GM12864 (cell line): ENCODE data around the gene KCNQ1.

ENCODE experiments used
- DNase-seq: peaks from one replicate; pipeline ENCODE4 v3.0.0-alpha.2; 2011; ENCODE audit warnings: low read depth
- H3K4me3 ChIP-seq: 2 replicates; pipeline ENCODE4 v1.5.1; 2011; ENCODE audit warnings: mild to moderate bottlenecking, low read depth, low read length, control low read depth
- TF ChIP-seq, protein P1 (sequence below): IDR thresholded peaks from 2 replicates; pipeline ENCODE4 v1.5.1; 2011; ENCODE audit warnings: low read depth, mild to moderate bottlenecking, moderate library complexity, low read length, control low read depth, inconsistent platforms; ENCODE audit errors: missing control alignments

KCNQ1 gene

GRCh38 chr11:2415601-2416380 is 29.0 kb upstream of the KCNQ1 start:
- TF ChIP-seq, protein P1, sequence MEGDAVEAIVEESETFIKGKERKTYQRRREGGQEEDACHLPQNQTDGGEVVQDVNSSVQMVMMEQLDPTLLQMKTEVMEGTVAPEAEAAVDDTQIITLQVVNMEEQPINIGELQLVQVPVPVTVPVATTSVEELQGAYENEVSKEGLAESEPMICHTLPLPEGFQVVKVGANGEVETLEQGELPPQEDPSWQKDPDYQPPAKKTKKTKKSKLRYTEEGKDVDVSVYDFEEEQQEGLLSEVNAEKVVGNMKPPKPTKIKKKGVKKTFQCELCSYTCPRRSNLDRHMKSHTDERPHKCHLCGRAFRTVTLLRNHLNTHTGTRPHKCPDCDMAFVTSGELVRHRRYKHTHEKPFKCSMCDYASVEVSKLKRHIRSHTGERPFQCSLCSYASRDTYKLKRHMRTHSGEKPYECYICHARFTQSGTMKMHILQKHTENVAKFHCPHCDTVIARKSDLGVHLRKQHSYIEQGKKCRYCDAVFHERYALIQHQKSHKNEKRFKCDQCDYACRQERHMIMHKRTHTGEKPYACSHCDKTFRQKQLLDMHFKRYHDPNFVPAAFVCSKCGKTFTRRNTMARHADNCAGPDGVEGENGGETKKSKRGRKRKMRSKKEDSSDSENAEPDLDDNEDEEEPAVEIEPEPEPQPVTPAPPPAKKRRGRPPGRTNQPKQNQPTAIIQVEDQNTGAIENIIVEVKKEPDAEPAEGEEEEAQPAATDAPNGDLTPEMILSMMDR: peak; percentile 18
- DNase-seq: no peak
- no peak overlapping the region for H3K4me3 ChIP-seq

GRCh38 chr11:2416765-2417164 is 28.0 kb upstream of the KCNQ1 start:
- TF ChIP-seq, protein P1: no peak
- no peak for DNase-seq

DNA sequence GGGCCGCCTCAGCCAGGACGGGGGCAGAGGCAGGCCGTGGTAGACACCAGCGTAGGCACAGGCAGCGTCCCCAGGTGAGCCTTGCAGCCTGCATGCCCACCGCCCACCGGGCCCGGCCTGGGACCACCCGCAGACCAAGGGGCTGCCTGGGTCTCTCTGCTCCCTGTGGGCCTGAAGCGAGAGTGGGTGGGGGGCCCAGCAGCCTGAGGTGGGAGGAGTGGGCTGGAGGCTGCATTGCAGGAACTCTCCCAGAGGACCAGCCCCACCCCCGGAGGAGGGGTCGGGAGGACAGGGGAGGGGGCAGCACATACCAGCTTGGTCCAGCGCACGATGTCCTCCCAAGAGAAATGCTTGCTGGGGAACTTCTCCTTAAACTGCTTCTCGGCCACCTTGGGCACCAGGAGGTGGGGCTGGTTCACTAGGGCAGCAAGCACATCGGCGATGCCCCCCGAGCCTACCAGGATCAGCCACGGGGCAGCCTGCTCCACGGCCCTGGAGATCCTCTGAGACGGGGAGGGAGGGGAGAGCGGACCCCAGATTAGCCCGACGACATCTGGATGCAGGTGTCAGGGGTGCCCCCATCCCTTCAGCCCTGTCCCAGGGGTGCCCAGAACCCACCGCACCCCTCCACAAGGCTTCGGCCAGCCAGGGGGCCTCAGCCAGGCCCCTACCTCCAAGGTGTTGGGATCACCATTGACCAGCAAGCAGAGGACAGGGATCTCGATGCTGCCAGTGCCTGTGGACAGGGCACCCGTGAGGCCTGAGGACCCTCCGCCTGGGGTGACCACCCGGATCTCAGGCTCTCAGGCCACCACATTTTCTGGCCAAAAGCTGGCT is 26.7 kb upstream of the KCNQ1 start:
- TF ChIP-seq, protein P1: no peak
- no peak for DNase-seq
- no peak overlapping the region for H3K4me3 ChIP-seq

More at GRCh38 chr11:2416765-2417164, 28.0 kb upstream of the KCNQ1 start:
- H3K4me3 ChIP-seq: no peak overlapping the region

DNA sequence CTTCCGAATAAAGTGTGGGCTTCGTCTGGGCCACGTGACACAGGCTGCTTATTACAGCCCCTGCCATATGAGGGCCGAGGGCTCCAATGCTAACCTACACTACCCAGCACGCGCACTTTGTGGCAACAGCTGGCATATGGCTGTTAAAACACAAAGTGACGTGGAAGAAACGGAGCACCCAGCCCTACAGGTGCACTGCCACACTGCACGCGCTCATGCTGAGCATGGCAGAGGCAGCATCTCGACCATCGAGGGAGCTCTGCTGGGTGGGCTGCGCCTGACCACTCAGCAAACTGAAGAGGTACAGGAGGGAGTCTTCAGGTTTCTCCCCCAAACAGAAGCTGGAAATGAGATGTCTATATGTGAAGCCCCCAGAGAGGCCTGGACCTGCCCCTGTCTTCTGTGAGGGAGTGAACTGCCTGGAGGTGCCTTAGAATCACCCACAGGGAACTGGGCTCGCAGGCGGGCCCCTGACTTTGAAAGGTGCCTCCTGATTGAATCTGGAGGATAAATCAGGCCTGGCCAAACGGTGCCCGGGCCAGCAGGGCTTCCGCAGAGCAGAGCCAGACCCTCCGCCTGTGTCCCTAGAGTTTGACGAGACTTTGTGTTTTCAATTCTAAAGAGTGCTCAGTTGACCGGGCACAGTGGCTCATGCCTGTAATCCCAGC is 26.0 kb upstream of the KCNQ1 start:
- TF ChIP-seq, protein P1: no peak
- no peak overlapping the region for H3K4me3 ChIP-seq
- DNase-seq: no peak

DNA sequence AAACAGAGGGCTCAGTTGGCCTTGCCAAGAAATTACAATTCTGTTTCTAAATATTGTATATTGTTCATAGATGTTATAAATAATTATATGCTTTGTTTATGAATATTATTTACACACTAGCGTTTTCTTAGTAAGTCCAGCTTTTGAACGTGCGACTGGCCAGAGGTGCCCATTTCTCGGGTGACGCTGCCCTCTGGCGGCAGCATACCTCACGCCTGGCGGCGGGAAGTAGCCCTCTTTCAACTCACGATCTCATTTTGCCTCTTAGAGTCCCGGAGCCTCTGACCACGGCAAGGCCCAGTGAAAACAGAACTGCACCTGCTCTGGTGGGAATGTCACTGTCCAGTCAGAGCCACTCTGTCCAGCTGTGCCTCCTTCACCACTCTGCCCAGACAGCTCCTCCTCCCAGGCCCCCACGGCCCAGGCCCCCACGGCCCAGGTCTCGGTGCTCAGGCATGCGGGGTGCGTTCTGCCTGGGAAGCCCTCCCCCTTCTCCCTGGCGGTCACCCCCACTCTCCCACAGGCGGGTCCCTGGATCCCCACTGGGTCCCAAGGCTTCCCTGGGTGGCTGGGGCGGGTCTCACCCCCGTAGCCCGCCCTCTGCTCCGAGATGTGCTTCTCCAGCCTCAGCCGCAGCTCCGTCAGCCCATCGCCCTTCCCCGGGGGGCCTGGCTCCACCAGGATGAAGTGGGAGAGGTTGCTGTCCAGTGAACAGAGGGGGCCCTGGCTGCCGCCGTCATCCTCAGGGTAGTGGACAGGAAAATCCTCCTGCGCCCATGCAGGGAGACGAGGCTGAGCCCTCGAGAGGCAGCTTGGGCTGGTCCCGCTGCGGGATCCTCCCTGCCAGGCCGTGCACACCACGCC is 24.9 kb upstream of the KCNQ1 start:
- DNase-seq: no peak
- no peak overlapping the region for H3K4me3 ChIP-seq
- TF ChIP-seq, protein P1: peak; percentile 84
